Measurements from ENCODE around the gene ZNF592. TPM values are rescaled to one million over a fixed set of nuclear protein-coding genes. Genes with fewer than 3 reads are reported as not detected.

ZNF592 gene
- total RNA-seq, 1 donor from 2014 or later = 29.1 TPM

- Mint-ChIP-seq H3K27me3 (ENCODE audit: unreplicated experiment) (peaks cover 19% of the 10 kb centered on the region), H3K27ac (ENCODE audit: unreplicated experiment) (no peak overlapping the region), H3K36me3 (ENCODE audit: low read depth, unreplicated experiment) (peaks cover 7% of the 10 kb centered on the region), H3K4me1 (ENCODE audit: unreplicated experiment) (peaks cover 34% of the 10 kb centered on the region), H3K9me3 (ENCODE audit: unreplicated experiment) (no peaks in the 10 kb centered on the region), H3K4me3 (ENCODE audit: unreplicated experiment) (no peak overlapping the region)
- TF ChIP-seq CTCF (IDR thresholded peaks at IDR 0.05; ENCODE audit: unreplicated experiment) = no peak
- DNase-seq (ENCODE audit: low spot score) = no peak
These were observed 65.5 kb downstream of the ZNF592 start for GRCh38 chr15:84813931-84814330.

GRCh38 chr15:84814916-84815315 is 66.5 kb downstream of the ZNF592 start:
- peak overlapping the region; percentile 32 for H3K27ac Mint-ChIP-seq (ENCODE audit: unreplicated experiment)
- peaks cover 7% of the 10 kb centered on the region for H3K36me3 Mint-ChIP-seq (ENCODE audit: low read depth, unreplicated experiment)
- no peak overlapping the region for H3K4me3 Mint-ChIP-seq (ENCODE audit: unreplicated experiment)
- peaks cover 44% of the 10 kb centered on the region for H3K4me1 Mint-ChIP-seq (ENCODE audit: unreplicated experiment)
- peaks cover 15% of the 10 kb centered on the region for H3K27me3 Mint-ChIP-seq (ENCODE audit: unreplicated experiment)
- TF ChIP-seq CTCF (IDR thresholded peaks at IDR 0.05; ENCODE audit: unreplicated experiment) = no peak
- H3K9me3 Mint-ChIP-seq (ENCODE audit: unreplicated experiment) = no peaks in the 10 kb centered on the region
- no peak for DNase-seq (ENCODE audit: low spot score)

- Mint-ChIP-seq H3K27ac (ENCODE audit: unreplicated experiment) (peak within 1 kb of the TSS; percentile 100), H3K36me3 (ENCODE audit: low read depth, unreplicated experiment) (peaks cover 7% of the 10 kb centered on the region), H3K9me3 (ENCODE audit: unreplicated experiment) (no peaks in the 10 kb centered on the region), H3K27me3 (ENCODE audit: unreplicated experiment) (peaks cover 19% of the 10 kb centered on the region), H3K4me3 (ENCODE audit: unreplicated experiment) (peak within 1 kb of the TSS; percentile 97), H3K4me1 (ENCODE audit: unreplicated experiment) (peaks cover 55% of the 10 kb centered on the region)
- TF ChIP-seq CTCF (IDR thresholded peaks at IDR 0.05; ENCODE audit: unreplicated experiment) = no peak
- DNase-seq (ENCODE audit: low spot score) = peak; percentile 72
These were observed 68.5 kb downstream of the ZNF592 start, which contains the start of gene ALPK3 for GRCh38 chr15:84816694-84817465. TSS of gene ALPK3 (plus strand) at chr15:84817356. CDS start at chr15:84817453, 97 bp downstream.

- H3K4me3 Mint-ChIP-seq (ENCODE audit: unreplicated experiment) = peak overlapping the region; percentile 97
- H3K9me3 Mint-ChIP-seq (ENCODE audit: unreplicated experiment) = no peaks in the 10 kb centered on the region
- peak; percentile 10 for TF ChIP-seq CTCF (IDR thresholded peaks at IDR 0.05; ENCODE audit: unreplicated experiment)
- peaks cover 23% of the 10 kb centered on the region for H3K27me3 Mint-ChIP-seq (ENCODE audit: unreplicated experiment)
- H3K36me3 Mint-ChIP-seq (ENCODE audit: low read depth, unreplicated experiment) = peaks cover 12% of the 10 kb centered on the region
- H3K27ac Mint-ChIP-seq (ENCODE audit: unreplicated experiment) = peak overlapping the region; percentile 100
- peaks cover 61% of the 10 kb centered on the region for H3K4me1 Mint-ChIP-seq (ENCODE audit: unreplicated experiment)
- DNase-seq (ENCODE audit: low spot score) = peak; percentile 57
These were observed 69.2 kb downstream of the ZNF592 start for GRCh38 chr15:84817466-84818081.

Measured in endothelial cell (in vitro differentiated cells).